Skeletal muscle tissue (tissue), 4 donors: ENCODE results near the gene HTR6. TPM values are rescaled to one million over a fixed set of nuclear protein-coding genes. Genes with fewer than 3 reads are reported as not detected.

Experiments
- H3K27ac ChIP-seq: one replicate; pipeline ENCODE4 v1.7.0; 2013; ENCODE audit warnings: mild to moderate bottlenecking, low read depth, low read length, inconsistent platforms
- H3K27me3 ChIP-seq, 3 donors: one replicate each; pipeline ENCODE4 v1.7.0; 2013; ENCODE audit warnings: low read length in 3 of 3; ENCODE audit not compliant: control insufficient read depth in 3 of 3, insufficient read depth in 3 of 3
- H3K36me3 ChIP-seq, 3 donors: one replicate each; pipeline ENCODE4 v1.7.0; 2013; ENCODE audit warnings: low read length in 3 of 3; ENCODE audit not compliant: control insufficient read depth in 3 of 3, insufficient read depth in 3 of 3
- H3K4me1 ChIP-seq, 3 donors: one replicate each; pipeline ENCODE4 v1.7.0; 2013; ENCODE audit warnings: low read length in 3 of 3, mild to moderate bottlenecking in 3 of 3; ENCODE audit not compliant: control insufficient read depth in 3 of 3, insufficient read depth in 3 of 3
- H3K4me3 ChIP-seq, 3 donors: one replicate each; pipeline ENCODE4 v1.7.0; 2013; ENCODE audit warnings: low read length in 3 of 3
- H3K9ac ChIP-seq, 3 donors: one replicate each; pipeline ENCODE4 v1.7.0; 2013; ENCODE audit warnings: low read length in 3 of 3, mild to moderate bottlenecking in 3 of 3, moderate library complexity in 2 of 3, low read depth in 1 of 3
- H3K9me3 ChIP-seq, 3 donors: one replicate each; pipeline ENCODE4 v1.7.0; 2013; ENCODE audit warnings: low read length in 3 of 3; ENCODE audit not compliant: control insufficient read depth in 3 of 3
- total RNA-seq: library from RNA; depleted of rRNA; stranded (reverse); fragments of >200 nt; gene quantifications from one replicate; pipeline ENCODE4 v1.2.3, GENCODE V29; 2014
- donor health status: Osteomylitis.

HTR6 gene
- total RNA-seq, 1 donor from 2014 or later, result not detected

GRCh38 chr1:19665186-19665495 lies 466 bp downstream of the HTR6 start:
- Histone ChIP-seq H3K9ac (no peak overlapping the region), H3K36me3 (no peaks in the 10 kb centered on the region), H3K9me3 (no peaks in the 10 kb centered on the region), H3K27ac (no peak overlapping the region), H3K4me1 (no peaks in the 10 kb centered on the region), H3K27me3 (peaks cover 47 to 60% (median 59%) of the 10 kb centered on the region in 3 donors), H3K4me3 (no peak overlapping the region)

GRCh38 chr1:19665496-19666465 lies 1.1 kb downstream of the HTR6 start:
- no peak overlapping the region for H3K27ac ChIP-seq
- H3K36me3 ChIP-seq, result no peaks in the 10 kb centered on the region
- H3K4me1 ChIP-seq, result no peaks in the 10 kb centered on the region
- H3K9me3 ChIP-seq, result no peaks in the 10 kb centered on the region
- H3K9ac ChIP-seq, result no peak overlapping the region
- H3K27me3 ChIP-seq, result peaks cover 47 to 55% (median 55%) of the 10 kb centered on the region in 3 donors
- no peak overlapping the region for H3K4me3 ChIP-seq

GRCh38 chr1:19668888-19669287 lies 4.2 kb downstream of the HTR6 start:
- no peak overlapping the region for H3K9ac ChIP-seq
- H3K36me3 ChIP-seq, result no peaks in the 10 kb centered on the region
- H3K27me3 ChIP-seq, result peaks cover 46 to 57% (median 47%) of the 10 kb centered on the region in 3 donors
- no peaks in the 10 kb centered on the region for H3K4me1 ChIP-seq
- H3K9me3 ChIP-seq, result no peaks in the 10 kb centered on the region
- H3K4me3 ChIP-seq, result no peak overlapping the region
- no peak overlapping the region for H3K27ac ChIP-seq

GRCh38 chr1:19670787-19671186 lies 6.1 kb downstream of the HTR6 start:
- Histone ChIP-seq H3K9me3 (no peaks in the 10 kb centered on the region), H3K27me3 (peaks cover 34 to 46% (median 35%) of the 10 kb centered on the region in 3 donors), H3K27ac (no peak overlapping the region), H3K4me3 (no peak overlapping the region), H3K36me3 (no peaks in the 10 kb centered on the region), H3K4me1 (no peaks in the 10 kb centered on the region), H3K9ac (no peak overlapping the region)

- H3K4me3 ChIP-seq, result no peak overlapping the region
- H3K4me1 ChIP-seq, result no peaks in the 10 kb centered on the region
- H3K9me3 ChIP-seq, result no peaks in the 10 kb centered on the region
- peaks cover 21 to 38% (median 21%) of the 10 kb centered on the region in 3 donors for H3K27me3 ChIP-seq
- no peaks in the 10 kb centered on the region for H3K36me3 ChIP-seq
- no peak overlapping the region for H3K27ac ChIP-seq
- H3K9ac ChIP-seq, result no peak overlapping the region
Measured at GRCh38 chr1:19672237-19672636, 7.6 kb downstream of the HTR6 start.

- Histone ChIP-seq H3K27me3 (peaks cover 4 to 22% (median 19%) of the 10 kb centered on the region in 3 donors), H3K4me3 (no peak overlapping the region), H3K9ac (no peak overlapping the region), H3K36me3 (no peaks in the 10 kb centered on the region), H3K27ac (no peak overlapping the region), H3K9me3 (no peaks in the 10 kb centered on the region), H3K4me1 (no peaks in the 10 kb centered on the region)
Measured at GRCh38 chr1:19675797-19676196, 11.1 kb downstream of the HTR6 start.

GRCh38 chr1:19676438-19676922 lies 11.8 kb downstream of the HTR6 start:
- no peak overlapping the region for H3K9ac ChIP-seq
- no peaks in the 10 kb centered on the region for H3K9me3 ChIP-seq
- no peaks in the 10 kb centered on the region for H3K4me1 ChIP-seq
- no peak overlapping the region for H3K27ac ChIP-seq
- H3K27me3 ChIP-seq, result peaks cover 4 to 20% (median 19%) of the 10 kb centered on the region in 3 donors
- H3K36me3 ChIP-seq, result no peaks in the 10 kb centered on the region
- no peak overlapping the region for H3K4me3 ChIP-seq

- no peak overlapping the region for H3K9ac ChIP-seq
- no peak overlapping the region for H3K4me3 ChIP-seq
- H3K27ac ChIP-seq, result no peak overlapping the region
- H3K4me1 ChIP-seq, result no peaks in the 10 kb centered on the region
- H3K36me3 ChIP-seq, result peaks cover 0 to 3% (median 0%) of the 10 kb centered on the region in 3 donors
- H3K27me3 ChIP-seq, result peaks cover 4 to 12% (median 11%) of the 10 kb centered on the region in 3 donors
- no peaks in the 10 kb centered on the region for H3K9me3 ChIP-seq
Measured at GRCh38 chr1:19678493-19678892, 13.8 kb downstream of the HTR6 start.

GRCh38 chr1:19678931-19679453 lies 14.3 kb downstream of the HTR6 start:
- Histone ChIP-seq H3K9me3 (no peaks in the 10 kb centered on the region), H3K27ac (no peak overlapping the region), H3K4me1 (no peaks in the 10 kb centered on the region), H3K9ac (no peak overlapping the region), H3K27me3 (peaks cover 4 to 12% (median 11%) of the 10 kb centered on the region in 3 donors), H3K36me3 (peaks cover 0 to 3% (median 0%) of the 10 kb centered on the region in 3 donors), H3K4me3 (no peak overlapping the region)

- Histone ChIP-seq H3K9ac (no peak overlapping the region), H3K27ac (no peak overlapping the region), H3K9me3 (no peaks in the 10 kb centered on the region), H3K4me1 (no peaks in the 10 kb centered on the region), H3K4me3 (no peak overlapping the region), H3K27me3 (peaks cover 4 to 11% (median 9%) of the 10 kb centered on the region in 3 donors), H3K36me3 (peaks cover 0 to 3% (median under 1%) of the 10 kb centered on the region in 3 donors)
Measured at GRCh38 chr1:19679691-19680090, 15.0 kb downstream of the HTR6 start.
